ENCODE measurements around the gene KLHDC10.

GRCh38 chr7:130099331-130099730 lies 29.0 kb downstream of the KLHDC10 start:
- no peak for TF ChIP-seq CTCF (IDR thresholded peaks at IDR 0.05)
- no peak for TF ChIP-seq POLR2A (IDR thresholded peaks at IDR 0.05)
